Dedifferentiated amniotic fluid mesenchymal stem cell (primary cell): ENCODE measurements around the gene MICAL1.

Source experiments
- DNase-seq: peaks from one replicate; pipeline ENCODE4 v3.0.0-alpha.2; 2016; ENCODE audit errors: extremely low spot score

Gene MICAL1

GRCh38 chr6:109453594-109454495, 1.7 kb downstream of the MICAL1 start:
- no peak for DNase-seq

- DNase-seq: no peak
Measured at GRCh38 chr6:109453156-109453555, 2.4 kb downstream of the MICAL1 start.

GRCh38 chr6:109452181-109452580, 3.4 kb downstream of the MICAL1 start:
- no peak for DNase-seq

GRCh38 chr6:109451376-109451775, 4.2 kb downstream of the MICAL1 start:
- DNase-seq: no peak

- DNase-seq: no peak
Measured at GRCh38 chr6:109450801-109451200, 4.8 kb downstream of the MICAL1 start.

- no peak for DNase-seq
Measured at GRCh38 chr6:109449795-109450673, 5.5 kb downstream of the MICAL1 start.

GRCh38 chr6:109449064-109449794, 6.3 kb downstream of the MICAL1 start:
- DNase-seq: no peak

- no peak for DNase-seq
Measured at GRCh38 chr6:109448615-109449014, 7.0 kb downstream of the MICAL1 start.

- DNase-seq: no peak
Measured at GRCh38 chr6:109447878-109448555, 7.6 kb downstream of the MICAL1 start.

GRCh38 chr6:109447087-109447486, 8.5 kb downstream of the MICAL1 start:
- no peak for DNase-seq

- DNase-seq: no peak
Measured at GRCh38 chr6:109446541-109446940, 9.0 kb downstream of the MICAL1 start.

GRCh38 chr6:109446072-109446471, 9.5 kb downstream of the MICAL1 start:
- no peak for DNase-seq

- DNase-seq: no peak
Measured at GRCh38 chr6:109445382-109445781, 10.2 kb downstream of the MICAL1 start.

- no peak for DNase-seq
Measured at GRCh38 chr6:109443425-109443950, 12.1 kb downstream of the MICAL1 start.

- DNase-seq: no peak
Measured at GRCh38 chr6:109442393-109442924, 13.1 kb downstream of the MICAL1 start.

- peak; percentile 18 for DNase-seq
Measured at GRCh38 chr6:109441069-109441816, 14.3 kb downstream of the MICAL1 start.

GRCh38 chr6:109440331-109441068, 15.1 kb downstream of the MICAL1 start, which contains the start of the genes PPIL6 and SMPD2:
TSS of gene PPIL6 (minus strand) at chr6:109440628. CDS start at chr6:109440590, 38 bp downstream.
TSS of gene SMPD2 (plus strand) at chr6:109440724. CDS start at chr6:109441122, 398 bp downstream.
- peak; percentile 79 for DNase-seq

- DNase-seq: no peak
Measured at GRCh38 chr6:109436041-109436440, 19.5 kb downstream of the MICAL1 start.

GRCh38 chr6:109434456-109434855, 21.1 kb downstream of the MICAL1 start:
- no peak for DNase-seq
